HepG2 (cell line): ENCODE results near the gene AKAP6. TPM values are rescaled to one million over a fixed set of nuclear protein-coding genes. Genes with fewer than 3 reads are reported as not detected.

Experiments
- ATAC-seq: fragments of 200-7000 bp; cut with Tn5 transposase; 3 replicates; pipeline ENCODE4 v1.9.1; 2020; ENCODE audit warnings: mild to moderate bottlenecking, moderate library complexity
- BruUV-seq: library from RNA; stranded (reverse); fragments of 400-500 nt; replicated peaks from 2 replicates; lab custom pipeline; 2021; lab: Mats Ljungman, UMichigan
- CTCF ChIA-PET: fragments of 300-600 bp; formaldehyde crosslinking; extraction: SDS; loops from one replicate; lab custom pipeline; 2021; ENCODE audit warnings: low total read pairs, inconsistent platforms, low intra/inter-chr PET ratio; lab: Yijun Ruan, JAX
- POLR2A ChIA-PET: fragments of 350-600 bp; sonication (Branson Sonifier 250); formaldehyde crosslinking; loops from one replicate; lab custom pipeline; 2020; ENCODE audit warnings: antibody characterized with exemption, inconsistent platforms; lab: Yijun Ruan, JAX
- DNase-seq: peaks from one replicate; pipeline ENCODE4 v3.0.0-alpha.2; 2015; ENCODE audit warnings: low spot score
- FAIRE-seq: peaks from 3 replicates; lab custom pipeline; 2011; peaks lifted over from hg19 to GRCh38; lab: Jason Lieb, UNC
- H2AFZ ChIP-seq: one replicate; pipeline ENCODE4 v1.6.1; 2011; ENCODE audit warnings: low read length, inconsistent platforms
- H3K27ac ChIP-seq: fragments of 300-600 bp; 3 replicates; pipeline ENCODE4 v1.8.0; 2011; ENCODE audit warnings: mixed run types, mild to moderate bottlenecking, mixed read lengths, low read length, inconsistent platforms; ENCODE audit not compliant: insufficient read depth; ENCODE audit errors: extremely low read length
- H3K27me3 ChIP-seq, 2 experiments: fragments of 200-600 bp in 1 of 2; 2 replicates in 1 of 2; 3 replicates in 1 of 2; pipeline versions ENCODE4 v1.6.0 to v1.8.0; 2011; ENCODE audit warnings: low read length in 2 of 2, mild to moderate bottlenecking in 2 of 2, moderate library complexity in 2 of 2, inconsistent platforms in 1 of 2; ENCODE audit not compliant: insufficient read depth in 2 of 2, control insufficient read depth in 1 of 2
- H3K36me3 ChIP-seq, 2 experiments: fragments of 200-600 bp in 1 of 2; replicated peaks in 1 of 2; 2 replicates in 1 of 2; 3 replicates in 1 of 2; pipeline versions ENCODE4 v1.5.1 to v1.8.0; 2011; ENCODE audit warnings: low read length in 2 of 2, inconsistent platforms in 1 of 2; ENCODE audit not compliant: insufficient read depth in 2 of 2, control insufficient read depth in 1 of 2
- H3K4me1 ChIP-seq: 2 replicates; pipeline ENCODE4 v1.5.1; 2012; ENCODE audit warnings: low read length, inconsistent platforms; ENCODE audit not compliant: insufficient read depth
- H3K4me2 ChIP-seq: 2 replicates; pipeline ENCODE4 v1.6.0; 2011; ENCODE audit warnings: low read depth, low read length, inconsistent platforms
- H3K4me3 ChIP-seq, 3 experiments: fragments of 200-600 bp in 1 of 3; sonication (generic), shearing (Covaris generic) in 1 of 3; replicated peaks in 1 of 3; 2 replicates each; pipeline ENCODE4 v1.5.1; 2011 to 2016; ENCODE audit warnings: low read length in 3 of 3, inconsistent platforms in 2 of 3, low read depth in 2 of 3, mild to moderate bottlenecking in 2 of 3, control low read depth in 1 of 3, mixed read lengths in 1 of 3; ENCODE audit not compliant: insufficient read depth in 1 of 3
- H3K79me2 ChIP-seq: one replicate; pipeline ENCODE4 v1.6.1; 2011; ENCODE audit warnings: low read length, inconsistent platforms; ENCODE audit not compliant: insufficient read depth
- H3K9ac ChIP-seq: 2 replicates; pipeline ENCODE4 v1.6.0; 2011; ENCODE audit warnings: mild to moderate bottlenecking, low read depth, low read length, inconsistent platforms; ENCODE audit not compliant: insufficient read depth
- H3K9me3 ChIP-seq: 2 replicates; pipeline ENCODE4 v1.5.1; 2012; ENCODE audit warnings: mild to moderate bottlenecking, low read length
- H4K20me1 ChIP-seq: 2 replicates; pipeline ENCODE4 v1.6.0; 2011; ENCODE audit warnings: inconsistent platforms, mild to moderate bottlenecking, low read length, moderate library complexity; ENCODE audit not compliant: insufficient read depth
- HHEX ChIP-seq: IDR thresholded peaks from 2 replicates; pipeline ENCODE4 v1.6.1; 2016; ENCODE audit warnings: control low read depth
- HOXA7 ChIP-seq: sonication (generic); formaldehyde crosslinking; IDR thresholded peaks from 2 replicates; pipeline ENCODE4 v1.8.1; 2022; ENCODE audit warnings: mild to moderate bottlenecking, missing genetic modification reagents, moderate library complexity
- ZBTB33 ChIP-seq: sonication (generic); formaldehyde crosslinking; IDR thresholded peaks from 2 replicates; pipeline ENCODE4 v1.4.0; 2020; ENCODE audit warnings: missing genetic modification reagents
- WGBS: methylation state at CpG from one replicate; pipeline ENCODE4 v1.1.6; 2017; ENCODE audit warnings: low lambda C conversion rate; 5-methylcytosine and 5-hydroxymethylcytosine counted together
- in situ Hi-C: cut with HindIII; loops from 2 replicates; pipeline ENCODE4 v1.10.0; 2017; ENCODE audit warnings: low pct_unique_long_range_greater_than_20kb; ENCODE audit not compliant: extremely low pct_ligation_motif_present
- intact Hi-C: fragments of 100-400 bp; cut with micrococcal nuclease; formaldehyde crosslinking; loops from one replicate; pipeline ENCODE4 v1.10.0; 2022; ENCODE audit not compliant: unreplicated experiment
- polyA plus RNA-seq, 8 experiments: library from polyadenylated mRNA; depleted of rRNA in 3 of 8; stranded (reverse) in 7 of 8; unstranded in 1 of 8; fragments of >200 nt; fragmentation: Illumina TruSeq in 4 of 8; extraction: Trizol in 4 of 8; gene quantifications; 2 replicates each; pipeline versions ENCODE4 v1.2.1 to v1.2.3, GENCODE V29; 2011 to 2016; ENCODE audit warnings: low read depth in 4 of 8, missing spikeins in 1 of 8, mixed read lengths in 1 of 8; ENCODE audit not compliant: insufficient read depth in 1 of 8
- total RNA-seq, 5 experiments: library from RNA; depleted of rRNA; stranded (reverse); fragments of >200 nt; fragmentation: Illumina TruSeq; extraction: Trizol; gene quantifications; 2 replicates each; pipeline ENCODE4 v1.2.3, GENCODE V29; 2016; ENCODE audit warnings: low read depth in 1 of 5

The AKAP6 gene
- total and polyA plus RNA-seq, 2 of the 13 experiments (the other 11 are each of a cell fraction or from before 2014, with no cell fraction given) = 1.4 TPM

GRCh38 chr14:32808644-32809043, 479.5 kb downstream of the AKAP6 start:
- intact Hi-C loops = no loop called here
- Histone ChIP-seq H3K36me3 (no peaks in the 10 kb centered on the region), H2AFZ (no peak overlapping the region), H3K4me1 (no peaks in the 10 kb centered on the region), H3K27ac (no peak overlapping the region), H3K4me2 (no peak overlapping the region), H3K9ac (no peak overlapping the region), H3K4me3 (no peak overlapping the region), H3K79me2 (no peaks in the 10 kb centered on the region), H4K20me1 (no peaks in the 10 kb centered on the region), H3K9me3 (peaks cover 86% of the 10 kb centered on the region), H3K27me3 (no peaks in the 10 kb centered on the region)
- BruUV-seq = no TSS peak
- DNase-seq (no peak), FAIRE-seq (no peak), ATAC-seq (no peak)
- ChIA-PET POLR2A (no interaction called here), CTCF (no interaction called here)
- in situ Hi-C loops = no loop called here
- TF ChIP-seq HOXA7 (CRISPR knock-in tag) = no peak
- 6% methylated on average over 4 of the region's 4 CpGs for WGBS

DNA sequence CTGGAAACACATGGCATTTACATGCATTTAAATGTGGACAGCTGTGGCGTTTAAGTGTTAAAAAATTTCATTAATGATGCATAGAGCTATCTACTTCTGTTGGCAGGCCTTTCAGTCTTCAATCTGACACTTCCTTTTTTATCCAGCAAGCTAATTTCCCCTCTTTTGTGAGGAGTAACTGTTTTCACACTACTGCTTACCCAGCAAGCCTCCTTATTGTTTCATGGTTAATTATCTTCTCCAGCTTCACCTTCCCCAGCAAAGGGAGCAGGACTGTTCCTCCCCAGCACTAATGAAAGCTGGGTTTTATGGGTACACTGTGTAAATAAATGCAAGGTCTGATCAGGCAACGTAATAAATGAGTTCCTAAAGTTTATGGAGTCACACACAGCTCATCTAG, 480.2 kb downstream of the AKAP6 start:
- in situ Hi-C loops = no loop called here
- Histone ChIP-seq H3K79me2 (no peaks in the 10 kb centered on the region), H3K4me2 (no peak overlapping the region)
- 4% methylated on average over 2 of the region's 2 CpGs for WGBS
- CTCF ChIA-PET = no interaction called here
- no peak for TF ChIP-seq HHEX
- no peak for TF ChIP-seq ZBTB33 (CRISPR knock-in tag)
- TF ChIP-seq, all 625 proteins: peak for 0
- ATAC-seq (no peak), DNase-seq (no peak), FAIRE-seq (no peak)
- Histone ChIP-seq H3K4me1 (no peaks in the 10 kb centered on the region), H4K20me1 (no peaks in the 10 kb centered on the region), H3K9me3 (peaks cover 86% of the 10 kb centered on the region), H3K36me3 (no peaks in the 10 kb centered on the region), H3K27ac (no peak overlapping the region), H3K4me3 (no peak overlapping the region), H2AFZ (no peak overlapping the region), H3K27me3 (no peaks in the 10 kb centered on the region), H3K9ac (no peak overlapping the region)
- POLR2A ChIA-PET = no interaction called here
- intact Hi-C loops = no loop called here
- BruUV-seq = no TSS peak
